Activated naive CD4-positive, alpha-beta T cell treated with anti-CD3 and anti-CD28 coated beads, Interleukin-2, amount 10 ng/mL, durations not matched to agents 7 days and 5 days (primary cell): ENCODE data around the gene UQCRC1.

Source experiments
- CTCF ChIA-PET: fragments of 350-600 bp; sonication (Branson Sonifier 250); formaldehyde crosslinking; loops from one replicate; lab custom pipeline; 2021; ENCODE audit warnings: antibody characterized with exemption; lab: Charles Lee
- DNase-seq: peaks from one replicate; pipeline ENCODE4 v3.0.0-alpha.2; 2020
- H3K27ac Mint-ChIP-seq: one replicate; pipeline ENCODE4 v1.8.0; 2021; ENCODE audit warnings: mild to moderate bottlenecking, moderate library complexity, mixed read lengths
- H3K27me3 Mint-ChIP-seq: one replicate; pipeline ENCODE4 v1.8.0; 2021; ENCODE audit warnings: mild to moderate bottlenecking, mixed read lengths
- H3K36me3 Mint-ChIP-seq: one replicate; pipeline ENCODE4 v1.8.0; 2021; ENCODE audit warnings: mixed read lengths
- H3K4me1 Mint-ChIP-seq: one replicate; pipeline ENCODE4 v1.8.0; 2021; ENCODE audit warnings: mixed read lengths
- H3K4me3 Mint-ChIP-seq: one replicate; pipeline ENCODE4 v1.8.0; 2021; ENCODE audit warnings: mild to moderate bottlenecking, moderate library complexity, mixed read lengths
- H3K9me3 Mint-ChIP-seq: one replicate; pipeline ENCODE4 v1.8.0; 2021; ENCODE audit warnings: mixed read lengths

The UQCRC1 gene

GRCh38 chr3:48625600-48625999 is 16.2 kb upstream of the UQCRC1 start:
- H3K27me3 Mint-ChIP-seq = no peaks in the 10 kb centered on the region
- peaks cover 37% of the 10 kb centered on the region for H3K36me3 Mint-ChIP-seq
- H3K27ac Mint-ChIP-seq = no peak overlapping the region
- no peaks in the 10 kb centered on the region for H3K9me3 Mint-ChIP-seq
- no peak overlapping the region for H3K4me3 Mint-ChIP-seq
- peaks cover 17% of the 10 kb centered on the region for H3K4me1 Mint-ChIP-seq
- no peak for DNase-seq
- CTCF ChIA-PET = interaction anchor here (3.4 kb wide), 1 partner anchor 10 kb away, joined by 14 read pairs; the partner anchor contains the start of gene SLC26A6

GRCh38 chr3:48624767-48625166 is 15.3 kb upstream of the UQCRC1 start:
- DNase-seq = no peak
- H3K4me1 Mint-ChIP-seq = peaks cover 17% of the 10 kb centered on the region
- no peaks in the 10 kb centered on the region for H3K27me3 Mint-ChIP-seq
- H3K36me3 Mint-ChIP-seq = peaks cover 34% of the 10 kb centered on the region
- H3K27ac Mint-ChIP-seq = peak overlapping the region; percentile 83
- no peaks in the 10 kb centered on the region for H3K9me3 Mint-ChIP-seq
- no peak overlapping the region for H3K4me3 Mint-ChIP-seq
- CTCF ChIA-PET = interaction anchor here (0.8 to 3.4 kb wide), 2 partner anchors 10 to 68 kb away, joined by 3 to 14 read pairs; partner anchors contain the start of genes PFKFB4 and SLC26A6

GRCh38 chr3:48623851-48624547 is 14.6 kb upstream of the UQCRC1 start:
- Mint-ChIP-seq H3K27me3 (no peaks in the 10 kb centered on the region), H3K4me3 (no peak overlapping the region), H3K9me3 (no peaks in the 10 kb centered on the region), H3K36me3 (peaks cover 27% of the 10 kb centered on the region), H3K4me1 (peaks cover 17% of the 10 kb centered on the region), H3K27ac (peak overlapping the region; percentile 76)
- CTCF ChIA-PET = interaction anchor here (0.8 to 3.4 kb wide), 2 partner anchors 11 to 67 kb away, joined by 3 to 14 read pairs; partner anchors contain the start of genes PFKFB4 and SLC26A6
- no peak for DNase-seq

- Mint-ChIP-seq H3K36me3 (peaks cover 15% of the 10 kb centered on the region), H3K27me3 (no peaks in the 10 kb centered on the region), H3K9me3 (peaks cover 16% of the 10 kb centered on the region), H3K4me1 (peaks cover 17% of the 10 kb centered on the region), H3K4me3 (no peak within 1 kb of the TSS), H3K27ac (no peak within 1 kb of the TSS)
- DNase-seq = no peak
- CTCF ChIA-PET = interaction anchor here (0.9 kb wide), 1 partner anchor 9 kb away, joined by 3 read pairs; no protein-coding TSS in a partner anchor
These were observed 12.0 kb upstream of the UQCRC1 start, which contains the start of gene TMEM89 for GRCh38 chr3:48621461-48621869. Gene TMEM89 (minus strand): TSS chr3:48621769. CDS start chr3:48621756, 13 bp downstream.

GRCh38 chr3:48619541-48620524 is 10.4 kb upstream of the UQCRC1 start:
- H3K36me3 Mint-ChIP-seq = peaks cover 10% of the 10 kb centered on the region
- H3K9me3 Mint-ChIP-seq = peaks cover 16% of the 10 kb centered on the region
- no peak for DNase-seq
- H3K4me1 Mint-ChIP-seq = peaks cover 14% of the 10 kb centered on the region
- CTCF ChIA-PET = no interaction called here
- peak overlapping the region; percentile 49 for H3K27ac Mint-ChIP-seq
- no peaks in the 10 kb centered on the region for H3K27me3 Mint-ChIP-seq
- no peak overlapping the region for H3K4me3 Mint-ChIP-seq

- CTCF ChIA-PET = no interaction called here
- peaks cover 4% of the 10 kb centered on the region for H3K36me3 Mint-ChIP-seq
- no peak overlapping the region for H3K4me3 Mint-ChIP-seq
- H3K4me1 Mint-ChIP-seq = peaks cover 5% of the 10 kb centered on the region
- no peak overlapping the region for H3K27ac Mint-ChIP-seq
- no peaks in the 10 kb centered on the region for H3K27me3 Mint-ChIP-seq
- DNase-seq = no peak
- H3K9me3 Mint-ChIP-seq = peaks cover 16% of the 10 kb centered on the region
These were observed 8.1 kb upstream of the UQCRC1 start for GRCh38 chr3:48617559-48617958.

GRCh38 chr3:48614044-48614443 is 4.6 kb upstream of the UQCRC1 start:
- H3K27ac Mint-ChIP-seq = no peak overlapping the region
- no peak for DNase-seq
- H3K9me3 Mint-ChIP-seq = peaks cover 16% of the 10 kb centered on the region
- H3K4me1 Mint-ChIP-seq = peaks cover 13% of the 10 kb centered on the region
- CTCF ChIA-PET = interaction anchor here (0.6 kb wide), 1 partner anchor 178 kb away, joined by 3 read pairs; no protein-coding TSS in a partner anchor
- H3K27me3 Mint-ChIP-seq = peaks cover 3% of the 10 kb centered on the region
- H3K4me3 Mint-ChIP-seq = no peak overlapping the region
- H3K36me3 Mint-ChIP-seq = peaks cover 8% of the 10 kb centered on the region

- no peak for DNase-seq
- CTCF ChIA-PET = interaction anchor here (1.0 to 2.4 kb wide), 3 partner anchors 9 to 24 kb away, joined by 3 to 9 read pairs (median 6); partner anchors contain the start of genes SLC26A6 and TMEM89
- Mint-ChIP-seq H3K4me3 (no peak overlapping the region), H3K4me1 (peaks cover 24% of the 10 kb centered on the region), H3K9me3 (peaks cover 4% of the 10 kb centered on the region), H3K27me3 (peaks cover 3% of the 10 kb centered on the region), H3K36me3 (peaks cover 13% of the 10 kb centered on the region), H3K27ac (no peak overlapping the region)
These were observed 2.9 kb upstream of the UQCRC1 start for GRCh38 chr3:48612309-48612708.

- H3K4me1 Mint-ChIP-seq = peaks cover 19% of the 10 kb centered on the region
- H3K27me3 Mint-ChIP-seq = peaks cover 3% of the 10 kb centered on the region
- H3K9me3 Mint-ChIP-seq = no peaks in the 10 kb centered on the region
- peaks cover 35% of the 10 kb centered on the region for H3K36me3 Mint-ChIP-seq
- H3K27ac Mint-ChIP-seq = no peak overlapping the region
- CTCF ChIA-PET = no interaction called here
- H3K4me3 Mint-ChIP-seq = no peak overlapping the region
- peak; percentile 34 for DNase-seq
These were observed 1.9 kb downstream of the UQCRC1 start for GRCh38 chr3:48607519-48607918.

GRCh38 chr3:48601622-48601994 is 7.8 kb downstream of the UQCRC1 start:
- no peak for DNase-seq
- Mint-ChIP-seq H3K27ac (no peak overlapping the region), H3K4me1 (no peaks in the 10 kb centered on the region), H3K9me3 (no peaks in the 10 kb centered on the region), H3K36me3 (peaks cover 43% of the 10 kb centered on the region), H3K4me3 (no peak overlapping the region), H3K27me3 (peaks cover 7% of the 10 kb centered on the region)
- CTCF ChIA-PET = interaction anchor here (1.7 kb wide), 1 partner anchor 201 kb away, joined by 3 read pairs; no protein-coding TSS in a partner anchor

GRCh38 chr3:48600711-48601621 is 8.5 kb downstream of the UQCRC1 start:
- Mint-ChIP-seq H3K4me1 (no peaks in the 10 kb centered on the region), H3K27ac (no peak overlapping the region), H3K4me3 (no peak overlapping the region), H3K9me3 (no peaks in the 10 kb centered on the region), H3K27me3 (peaks cover 14% of the 10 kb centered on the region), H3K36me3 (peaks cover 42% of the 10 kb centered on the region)
- CTCF ChIA-PET = no interaction called here
- no peak for DNase-seq

GRCh38 chr3:48599509-48600285 is 9.7 kb downstream of the UQCRC1 start:
- Mint-ChIP-seq H3K4me1 (peaks cover under 1% of the 10 kb centered on the region), H3K27ac (no peak overlapping the region), H3K27me3 (peaks cover 26% of the 10 kb centered on the region), H3K4me3 (no peak overlapping the region), H3K9me3 (no peaks in the 10 kb centered on the region), H3K36me3 (peaks cover 35% of the 10 kb centered on the region)
- DNase-seq = no peak
- CTCF ChIA-PET = interaction anchor here (0.5 kb wide), 1 partner anchor 143 kb away, joined by 5 read pairs; no protein-coding TSS in a partner anchor
